HG02973 (cell line): Measurements from ENCODE around the gene KCNJ18.
"Not testable (repeated sequence)": the region's sequence is repeated elsewhere in the genome, so short reads cannot be mapped to it uniquely, and the experiment has no call there.

Source experiments
- ATAC-seq: cut with Tn5 transposase; IDR thresholded peaks from one replicate; pipeline ENCODE4 v1.9.1; 2021; ENCODE audit warnings: moderate library complexity; ENCODE audit not compliant: unreplicated experiment

Gene KCNJ18

GRCh38 chr17:21691883-21692703 is at the start of gene KCNJ18:
TSS of gene KCNJ18 (plus strand) at chr17:21692523. CDS start at chr17:21702787, 10,264 bp downstream.
- ATAC-seq: not testable (repeated sequence)

- not testable (repeated sequence) for ATAC-seq
Observed at GRCh38 chr17:21648125-21648524, 44.2 kb upstream of the KCNJ18 start.

GRCh38 chr17:21650043-21650442 is 42.3 kb upstream of the KCNJ18 start:
- not testable (repeated sequence) for ATAC-seq

- ATAC-seq: not testable (repeated sequence)
Observed at GRCh38 chr17:21652049-21652448, 40.3 kb upstream of the KCNJ18 start.

GRCh38 chr17:21653211-21653610 is 39.1 kb upstream of the KCNJ18 start:
- not testable (repeated sequence) for ATAC-seq

GRCh38 chr17:21656518-21657309 is 35.6 kb upstream of the KCNJ18 start:
- ATAC-seq: not testable (repeated sequence)

- ATAC-seq: not testable (repeated sequence)
Observed at GRCh38 chr17:21659635-21660034, 32.7 kb upstream of the KCNJ18 start.

GRCh38 chr17:21661455-21661854 is 30.9 kb upstream of the KCNJ18 start:
- ATAC-seq: not testable (repeated sequence)

GRCh38 chr17:21663166-21663565 is 29.2 kb upstream of the KCNJ18 start:
- not testable (repeated sequence) for ATAC-seq

GRCh38 chr17:21663614-21664474 is 28.5 kb upstream of the KCNJ18 start:
- not testable (repeated sequence) for ATAC-seq

- not testable (repeated sequence) for ATAC-seq
Observed at GRCh38 chr17:21665171-21665570, 27.2 kb upstream of the KCNJ18 start.

GRCh38 chr17:21665935-21666493 is 26.3 kb upstream of the KCNJ18 start:
- not testable (repeated sequence) for ATAC-seq

GRCh38 chr17:21666711-21667412 is 25.5 kb upstream of the KCNJ18 start:
- not testable (repeated sequence) for ATAC-seq

- ATAC-seq: not testable (repeated sequence)
Observed at GRCh38 chr17:21667413-21668117, 24.8 kb upstream of the KCNJ18 start.

GRCh38 chr17:21668118-21668488 is 24.2 kb upstream of the KCNJ18 start:
- not testable (repeated sequence) for ATAC-seq

GRCh38 chr17:21668746-21669508 is 23.4 kb upstream of the KCNJ18 start:
- ATAC-seq: not testable (repeated sequence)

GRCh38 chr17:21669616-21670360 is 22.5 kb upstream of the KCNJ18 start:
- not testable (repeated sequence) for ATAC-seq
